Liver (tissue), 9 donors: ENCODE measurements around the gene TNNI3K. TPM values are rescaled to one million over a fixed set of nuclear protein-coding genes. Genes with fewer than 3 reads are reported as not detected.
A peak's percentile ranks its signal among the peaks of the same experiment; 100 is the strongest.

Experiments
- DNase-seq: peaks from one replicate; pipeline ENCODE4 v3.0.0-alpha.2; 2017; ENCODE audit warnings: low spot score
- H3K27ac ChIP-seq, 2 donors: one replicate each; pipeline ENCODE4 v1.7.0; 2013; ENCODE audit warnings: inconsistent platforms in 2 of 2, low read length in 2 of 2, control low read depth in 1 of 2, low read depth in 1 of 2, mild to moderate bottlenecking in 1 of 2
- H3K27me3 ChIP-seq, 4 donors: one replicate each; pipeline versions ENCODE4 v1.6.1 to v1.7.0; 2013; ENCODE audit warnings: low read length in 3 of 4, inconsistent platforms in 1 of 4, mild to moderate bottlenecking in 1 of 4, moderate library complexity in 1 of 4; ENCODE audit not compliant: control insufficient read depth in 4 of 4, insufficient read depth in 4 of 4
- H3K36me3 ChIP-seq, 4 donors: one replicate each; pipeline versions ENCODE4 v1.6.1 to v1.7.0; 2013; ENCODE audit warnings: low read length in 3 of 4, mild to moderate bottlenecking in 3 of 4, low read depth in 1 of 4, moderate library complexity in 1 of 4; ENCODE audit not compliant: control insufficient read depth in 4 of 4, insufficient read depth in 3 of 4
- H3K4me1 ChIP-seq, 4 donors: one replicate each; pipeline versions ENCODE4 v1.6.1 to v1.7.0; 2013; ENCODE audit warnings: low read length in 3 of 4, mild to moderate bottlenecking in 3 of 4, moderate library complexity in 1 of 4; ENCODE audit not compliant: control insufficient read depth in 4 of 4, insufficient read depth in 4 of 4
- H3K4me3 ChIP-seq, 3 donors: one replicate each; pipeline versions ENCODE4 v1.6.1 to v1.7.0; 2013; ENCODE audit warnings: low read length in 3 of 3, control low read depth in 1 of 3, low read depth in 1 of 3, mild to moderate bottlenecking in 1 of 3
- H3K9ac ChIP-seq, 2 donors: one replicate each; pipeline ENCODE4 v1.7.0; 2013; ENCODE audit warnings: low read length in 2 of 2, mild to moderate bottlenecking in 2 of 2, moderate library complexity in 2 of 2, control low read depth in 1 of 2, low read depth in 1 of 2
- H3K9me3 ChIP-seq, 4 donors: one replicate each; pipeline versions ENCODE4 v1.6.1 to v1.7.0; 2013; ENCODE audit warnings: low read length in 3 of 4; ENCODE audit not compliant: control insufficient read depth in 4 of 4
- EGR1 ChIP-seq, 2 donors: IDR thresholded peaks; 2 replicates each; pipeline ENCODE4 v1.6.1; 2016 to 2018; ENCODE audit warnings: antibody characterized with exemption in 2 of 2, low read depth in 2 of 2
- FOXA1 ChIP-seq: IDR thresholded peaks from 2 replicates; pipeline ENCODE4 v1.6.1; 2016; ENCODE audit warnings: antibody characterized with exemption
- FOXA2 ChIP-seq: IDR thresholded peaks from 2 replicates; pipeline ENCODE4 v1.6.1; 2016; ENCODE audit warnings: antibody characterized with exemption
- GABPA ChIP-seq, 2 donors: IDR thresholded peaks in 1 of 2; conservative IDR thresholded peaks in 1 of 2; 2 replicates each; pipeline ENCODE4 v1.6.1; 2016; ENCODE audit warnings: antibody characterized with exemption in 2 of 2, mild to moderate bottlenecking in 1 of 2, moderate library complexity in 1 of 2
- HNF4G ChIP-seq: IDR thresholded peaks from 2 replicates; pipeline ENCODE4 v1.6.1; 2016; ENCODE audit warnings: antibody characterized with exemption
- JUND ChIP-seq, 2 donors: IDR thresholded peaks; 2 replicates each; pipeline ENCODE4 v1.6.1; 2016; ENCODE audit warnings: antibody characterized with exemption in 2 of 2
- NR2F2 ChIP-seq: IDR thresholded peaks from 2 replicates; pipeline ENCODE4 v1.6.1; 2016; ENCODE audit warnings: antibody characterized with exemption
- RAD21 ChIP-seq, 2 donors: IDR thresholded peaks; 2 replicates each; pipeline ENCODE4 v1.6.1; 2016; ENCODE audit warnings: antibody characterized with exemption in 2 of 2, mild to moderate bottlenecking in 2 of 2
- RXRA ChIP-seq, 2 donors: IDR thresholded peaks; 2 replicates each; pipeline ENCODE4 v1.6.1; 2017 to 2018; ENCODE audit warnings: antibody characterized with exemption in 2 of 2, mild to moderate bottlenecking in 1 of 2
- SP1 ChIP-seq: IDR thresholded peaks from 2 replicates; pipeline ENCODE4 v1.6.1; 2018; ENCODE audit warnings: antibody characterized with exemption, mild to moderate bottlenecking
- TAF1 ChIP-seq: conservative IDR thresholded peaks from 2 replicates; pipeline ENCODE4 v1.6.1; 2016; ENCODE audit warnings: antibody characterized with exemption, mild to moderate bottlenecking
- YY1 ChIP-seq: IDR thresholded peaks from 2 replicates; pipeline ENCODE4 v1.6.1; 2016; ENCODE audit warnings: antibody characterized with exemption, mild to moderate bottlenecking
- WGBS: extraction: QIAGEN DNeasy Blood & Tissue Kit; methylation state at CpG from one replicate; pipeline ENCODE4 v1.1.7; 2013; 5-methylcytosine and 5-hydroxymethylcytosine counted together
- polyA plus RNA-seq, 2 donors: library from polyadenylated mRNA; stranded (reverse) in 1 of 2; unstranded in 1 of 2; fragments of 200-250 nt in 1 of 2; fragments of >200 nt in 1 of 2; fragmentation: Nextera tagmentation in 1 of 2; extraction: Ambion mirVana in 1 of 2; gene quantifications; one replicate each; pipeline versions ENCODE4 v1.2.1 to v1.2.3, GENCODE V29; 2013 to 2015
- total RNA-seq, 2 donors: library from RNA; depleted of rRNA; stranded (reverse); fragments of >200 nt; gene quantifications; one replicate each; pipeline ENCODE4 v1.2.3, GENCODE V29; 2014
- TF ChIP-seq, protein P1 (sequence below): fragments of 150-350 bp; IDR thresholded peaks from 2 replicates; pipeline ENCODE4 v1.5.1; 2017; ENCODE audit warnings: improper control_type of control experiment, low read depth, low read length; ENCODE audit not compliant: missing input control
- TF ChIP-seq, protein P2 (sequence below): IDR thresholded peaks from 2 replicates; pipeline ENCODE4 v1.6.1; 2016; ENCODE audit warnings: antibody characterized with exemption, mild to moderate bottlenecking
- TF ChIP-seq, protein P3 (sequence below): IDR thresholded peaks from 2 replicates; pipeline ENCODE4 v1.6.1; 2016; ENCODE audit warnings: antibody characterized with exemption
- donor health status: healthy.
- donor health status: healthy.
- donor health status: healthy.
- donor health status: healthy.
- donor health status: healthy.

TNNI3K gene
- total and polyA plus RNA-seq, 4 donors: 0.09 to 0.10 TPM; not detected in 2

DNA sequence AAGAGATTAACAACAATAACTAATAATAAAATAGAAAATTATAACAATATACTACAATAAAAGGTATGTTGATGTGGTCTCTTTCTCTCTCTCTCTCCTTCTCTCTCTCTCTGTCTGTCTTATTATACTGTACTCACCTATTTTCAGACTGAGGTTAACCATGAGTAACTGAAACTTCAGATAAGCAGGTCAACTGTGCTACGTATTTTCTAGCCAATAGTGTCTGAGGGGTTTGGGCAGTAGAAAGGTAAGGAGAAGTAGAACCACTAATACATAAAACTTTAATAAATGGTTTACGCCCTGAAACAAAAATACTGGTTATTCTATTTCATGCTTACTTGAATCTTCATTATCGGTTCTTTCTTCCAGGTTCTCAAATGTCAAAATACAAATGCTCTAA, 348.2 kb downstream of the TNNI3K start (continued):
- TF ChIP-seq, protein P1, sequence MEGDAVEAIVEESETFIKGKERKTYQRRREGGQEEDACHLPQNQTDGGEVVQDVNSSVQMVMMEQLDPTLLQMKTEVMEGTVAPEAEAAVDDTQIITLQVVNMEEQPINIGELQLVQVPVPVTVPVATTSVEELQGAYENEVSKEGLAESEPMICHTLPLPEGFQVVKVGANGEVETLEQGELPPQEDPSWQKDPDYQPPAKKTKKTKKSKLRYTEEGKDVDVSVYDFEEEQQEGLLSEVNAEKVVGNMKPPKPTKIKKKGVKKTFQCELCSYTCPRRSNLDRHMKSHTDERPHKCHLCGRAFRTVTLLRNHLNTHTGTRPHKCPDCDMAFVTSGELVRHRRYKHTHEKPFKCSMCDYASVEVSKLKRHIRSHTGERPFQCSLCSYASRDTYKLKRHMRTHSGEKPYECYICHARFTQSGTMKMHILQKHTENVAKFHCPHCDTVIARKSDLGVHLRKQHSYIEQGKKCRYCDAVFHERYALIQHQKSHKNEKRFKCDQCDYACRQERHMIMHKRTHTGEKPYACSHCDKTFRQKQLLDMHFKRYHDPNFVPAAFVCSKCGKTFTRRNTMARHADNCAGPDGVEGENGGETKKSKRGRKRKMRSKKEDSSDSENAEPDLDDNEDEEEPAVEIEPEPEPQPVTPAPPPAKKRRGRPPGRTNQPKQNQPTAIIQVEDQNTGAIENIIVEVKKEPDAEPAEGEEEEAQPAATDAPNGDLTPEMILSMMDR: no peak
- TF ChIP-seq YY1 (no peak), SP1 (no peak), HNF4G (no peak), NR2F2 (no peak)

DNA sequence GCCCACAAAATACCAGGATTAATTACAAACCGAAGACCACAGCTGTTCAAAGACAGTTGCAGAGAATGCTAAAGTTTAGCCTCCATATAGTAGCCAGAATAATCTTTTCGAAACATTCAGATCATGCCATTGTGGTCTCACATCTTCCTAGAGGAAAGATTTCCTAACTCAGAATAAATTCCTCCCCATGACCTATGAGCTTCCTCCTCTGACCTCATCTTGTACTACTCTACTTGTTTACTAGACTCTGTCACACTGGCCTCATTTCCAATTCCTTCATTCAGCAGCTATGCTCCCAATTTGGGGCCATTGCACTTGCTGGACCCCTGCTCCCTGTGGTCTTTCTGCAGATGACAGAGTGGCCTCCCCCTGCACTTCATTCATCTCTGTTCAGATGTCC, 349.0 kb downstream of the TNNI3K start:
- Histone ChIP-seq H3K9ac (no peak overlapping the region), H3K4me1 (peaks cover 0 to 7% (median 3%) of the 10 kb centered on the region in 4 donors), H3K9me3 (no peaks in the 10 kb centered on the region), H3K27me3 (no peaks in the 10 kb centered on the region), H3K4me3 (no peak overlapping the region), H3K36me3 (no peaks in the 10 kb centered on the region), H3K27ac (no peak overlapping the region)
- 86% methylated on average over 2 of the region's 2 CpGs for WGBS
- no peak for DNase-seq
- no peak for TF ChIP-seq GABPA (IDR thresholded peaks at IDR 0.05 in 1 of 2, conservative IDR thresholded peaks at IDR 0.05 in 1 of 2)
- peak in 1 of 2 donors; percentile 56 for TF ChIP-seq RXRA (IDR thresholded peaks at IDR 0.05)
- TF ChIP-seq SP1: no peak
- TF ChIP-seq NR2F2: peak; percentile 88
- TF ChIP-seq FOXA1: no peak
- no peak for TF ChIP-seq HNF4G
- TF ChIP-seq JUND (IDR thresholded peaks at IDR 0.05): no peak
- TF ChIP-seq TAF1: no peak
- TF ChIP-seq, protein P2, sequence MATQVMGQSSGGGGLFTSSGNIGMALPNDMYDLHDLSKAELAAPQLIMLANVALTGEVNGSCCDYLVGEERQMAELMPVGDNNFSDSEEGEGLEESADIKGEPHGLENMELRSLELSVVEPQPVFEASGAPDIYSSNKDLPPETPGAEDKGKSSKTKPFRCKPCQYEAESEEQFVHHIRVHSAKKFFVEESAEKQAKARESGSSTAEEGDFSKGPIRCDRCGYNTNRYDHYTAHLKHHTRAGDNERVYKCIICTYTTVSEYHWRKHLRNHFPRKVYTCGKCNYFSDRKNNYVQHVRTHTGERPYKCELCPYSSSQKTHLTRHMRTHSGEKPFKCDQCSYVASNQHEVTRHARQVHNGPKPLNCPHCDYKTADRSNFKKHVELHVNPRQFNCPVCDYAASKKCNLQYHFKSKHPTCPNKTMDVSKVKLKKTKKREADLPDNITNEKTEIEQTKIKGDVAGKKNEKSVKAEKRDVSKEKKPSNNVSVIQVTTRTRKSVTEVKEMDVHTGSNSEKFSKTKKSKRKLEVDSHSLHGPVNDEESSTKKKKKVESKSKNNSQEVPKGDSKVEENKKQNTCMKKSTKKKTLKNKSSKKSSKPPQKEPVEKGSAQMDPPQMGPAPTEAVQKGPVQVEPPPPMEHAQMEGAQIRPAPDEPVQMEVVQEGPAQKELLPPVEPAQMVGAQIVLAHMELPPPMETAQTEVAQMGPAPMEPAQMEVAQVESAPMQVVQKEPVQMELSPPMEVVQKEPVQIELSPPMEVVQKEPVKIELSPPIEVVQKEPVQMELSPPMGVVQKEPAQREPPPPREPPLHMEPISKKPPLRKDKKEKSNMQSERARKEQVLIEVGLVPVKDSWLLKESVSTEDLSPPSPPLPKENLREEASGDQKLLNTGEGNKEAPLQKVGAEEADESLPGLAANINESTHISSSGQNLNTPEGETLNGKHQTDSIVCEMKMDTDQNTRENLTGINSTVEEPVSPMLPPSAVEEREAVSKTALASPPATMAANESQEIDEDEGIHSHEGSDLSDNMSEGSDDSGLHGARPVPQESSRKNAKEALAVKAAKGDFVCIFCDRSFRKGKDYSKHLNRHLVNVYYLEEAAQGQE: no peak

DNA sequence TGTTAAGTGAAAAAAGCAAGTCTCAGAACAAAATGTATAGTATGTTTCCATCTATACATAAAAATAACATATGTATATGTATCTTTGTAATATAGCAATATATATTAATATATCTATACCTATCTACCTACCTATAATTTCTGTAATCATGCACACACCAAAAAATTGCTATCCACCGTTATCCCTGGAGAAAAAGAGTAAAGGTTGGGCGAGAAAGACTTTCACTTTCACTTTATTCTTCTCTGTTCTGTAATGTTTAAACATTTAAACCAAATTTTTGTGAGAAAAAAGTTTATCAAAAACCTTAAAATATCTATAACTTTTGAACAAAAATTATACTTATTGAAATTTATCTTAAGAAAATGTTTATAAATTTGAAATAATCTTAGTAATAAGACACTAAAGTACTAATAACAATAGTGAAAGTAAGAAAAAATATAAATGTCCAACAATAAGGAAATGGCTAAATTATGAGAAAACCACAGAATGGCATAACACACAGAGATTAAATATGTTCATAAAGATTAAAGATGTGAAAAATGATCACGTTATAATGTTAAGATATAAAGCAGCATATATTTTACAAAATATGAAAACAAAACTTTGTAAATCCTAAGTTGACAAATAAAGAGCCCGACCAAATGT, 351.2 kb downstream of the TNNI3K start:
- peaks cover 0 to 7% (median 3%) of the 10 kb centered on the region in 4 donors for H3K4me1 ChIP-seq
- no peaks in the 10 kb centered on the region for H3K27me3 ChIP-seq
- peak overlapping the region in 1 of 2 donors; percentile 80 for H3K9ac ChIP-seq
- WGBS: 41% methylated on average over 4 of the region's 4 CpGs
- H3K9me3 ChIP-seq: no peaks in the 10 kb centered on the region
- H3K36me3 ChIP-seq: no peaks in the 10 kb centered on the region
- no peak for DNase-seq
- TF ChIP-seq, protein P3, sequence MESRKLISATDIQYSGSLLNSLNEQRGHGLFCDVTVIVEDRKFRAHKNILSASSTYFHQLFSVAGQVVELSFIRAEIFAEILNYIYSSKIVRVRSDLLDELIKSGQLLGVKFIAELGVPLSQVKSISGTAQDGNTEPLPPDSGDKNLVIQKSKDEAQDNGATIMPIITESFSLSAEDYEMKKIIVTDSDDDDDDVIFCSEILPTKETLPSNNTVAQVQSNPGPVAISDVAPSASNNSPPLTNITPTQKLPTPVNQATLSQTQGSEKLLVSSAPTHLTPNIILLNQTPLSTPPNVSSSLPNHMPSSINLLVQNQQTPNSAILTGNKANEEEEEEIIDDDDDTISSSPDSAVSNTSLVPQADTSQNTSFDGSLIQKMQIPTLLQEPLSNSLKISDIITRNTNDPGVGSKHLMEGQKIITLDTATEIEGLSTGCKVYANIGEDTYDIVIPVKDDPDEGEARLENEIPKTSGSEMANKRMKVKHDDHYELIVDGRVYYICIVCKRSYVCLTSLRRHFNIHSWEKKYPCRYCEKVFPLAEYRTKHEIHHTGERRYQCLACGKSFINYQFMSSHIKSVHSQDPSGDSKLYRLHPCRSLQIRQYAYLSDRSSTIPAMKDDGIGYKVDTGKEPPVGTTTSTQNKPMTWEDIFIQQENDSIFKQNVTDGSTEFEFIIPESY: no peak
- TF ChIP-seq SP1 (no peak), FOXA1 (no peak), NR2F2 (no peak), TAF1 (no peak), EGR1 (IDR thresholded peaks at IDR 0.05; ENCODE audit: low read depth in 2 of 2) (no peak), HNF4G (no peak), JUND (IDR thresholded peaks at IDR 0.05) (no peak), GABPA (IDR thresholded peaks at IDR 0.05 in 1 of 2, conservative IDR thresholded peaks at IDR 0.05 in 1 of 2) (no peak), YY1 (no peak), RAD21 (IDR thresholded peaks at IDR 0.05) (no peak), FOXA2 (no peak)
- TF ChIP-seq, protein P1: no peak
- no peak overlapping the region for H3K27ac ChIP-seq
- H3K4me3 ChIP-seq: peak overlapping the region in 2 of 3 donors; percentile 29 to 43
